ENCODE results near the gene DVL2.

The DVL2 gene

GRCh38 chr17:7258731-7259554 is 24.6 kb upstream of the DVL2 start:
- Mint-ChIP-seq H3K4me1 (peaks cover 8% of the 10 kb centered on the region), H3K27ac (peak overlapping the region in 2 of 3 experiments; percentile 43 to 79), H3K4me3 (peak overlapping the region; percentile 24 to 65 (median 44)), H3K27me3 (ENCODE audit: low read depth) (peaks cover 49% of the 10 kb centered on the region), H3K36me3 (ENCODE audit: low read depth) (peaks cover 41% of the 10 kb centered on the region), H3K9me3 (no peaks in the 10 kb centered on the region)
- no peak for TF ChIP-seq CTCF (IDR thresholded peaks at IDR 0.05; ENCODE audit: unreplicated experiment in 3 of 3)

- Mint-ChIP-seq H3K36me3 (ENCODE audit: low read depth) (peaks cover 51% of the 10 kb centered on the region), H3K9me3 (no peaks in the 10 kb centered on the region), H3K4me3 (peak overlapping the region in 1 of 3 experiments; percentile 13), H3K4me1 (peaks cover 13% of the 10 kb centered on the region), H3K27me3 (ENCODE audit: low read depth) (peaks cover 30% of the 10 kb centered on the region), H3K27ac (peak overlapping the region in 1 of 3 experiments; percentile 49)
- no peak for TF ChIP-seq CTCF (IDR thresholded peaks at IDR 0.05; ENCODE audit: unreplicated experiment in 3 of 3)
Observed at GRCh38 chr17:7256766-7257456, 22.6 kb upstream of the DVL2 start.

- Mint-ChIP-seq H3K27me3 (ENCODE audit: low read depth) (peaks cover 6% of the 10 kb centered on the region), H3K9me3 (no peaks in the 10 kb centered on the region), H3K4me3 (peak overlapping the region; percentile 69 to 82 (median 77)), H3K36me3 (ENCODE audit: low read depth) (peaks cover 49% of the 10 kb centered on the region), H3K27ac (peak overlapping the region in 1 of 3 experiments; percentile 67), H3K4me1 (peaks cover 28% of the 10 kb centered on the region)
- no peak for TF ChIP-seq CTCF (IDR thresholded peaks at IDR 0.05; ENCODE audit: unreplicated experiment in 3 of 3)
Observed at GRCh38 chr17:7254511-7254910, 20.2 kb upstream of the DVL2 start.

GRCh38 chr17:7253082-7253481 is 18.8 kb upstream of the DVL2 start:
- TF ChIP-seq CTCF (IDR thresholded peaks at IDR 0.05; ENCODE audit: unreplicated experiment in 3 of 3): no peak
- Mint-ChIP-seq H3K36me3 (ENCODE audit: low read depth) (peaks cover 38% of the 10 kb centered on the region), H3K9me3 (no peaks in the 10 kb centered on the region), H3K4me3 (peak overlapping the region; percentile 87 to 92 (median 90)), H3K27me3 (ENCODE audit: low read depth) (no peaks in the 10 kb centered on the region), H3K4me1 (peaks cover 40% of the 10 kb centered on the region), H3K27ac (peak overlapping the region; percentile 99)

- no peaks in the 10 kb centered on the region for H3K9me3 Mint-ChIP-seq
- peaks cover 40% of the 10 kb centered on the region for H3K4me1 Mint-ChIP-seq
Observed at GRCh38 chr17:7252176-7253043, 18.1 kb upstream of the DVL2 start, which contains the start of gene ELP5. ELP5 (plus strand) TSS chr17:7252215; CDS start chr17:7252551, 336 bp downstream.

More at GRCh38 chr17:7252176-7253043, 18.1 kb upstream of the DVL2 start, which contains the start of gene ELP5:
- Mint-ChIP-seq H3K27me3 (ENCODE audit: low read depth) (no peaks in the 10 kb centered on the region), H3K36me3 (ENCODE audit: low read depth) (peaks cover 36% of the 10 kb centered on the region), H3K4me3 (peak within 1 kb of the TSS; percentile 87 to 100 (median 98)), H3K27ac (peak within 1 kb of the TSS; percentile 99)
- peak in 1 of 3 experiments; percentile 39 for TF ChIP-seq CTCF (IDR thresholded peaks at IDR 0.05; ENCODE audit: unreplicated experiment in 3 of 3)
